ENCODE measurements around the gene MRGPRE.

DNA sequence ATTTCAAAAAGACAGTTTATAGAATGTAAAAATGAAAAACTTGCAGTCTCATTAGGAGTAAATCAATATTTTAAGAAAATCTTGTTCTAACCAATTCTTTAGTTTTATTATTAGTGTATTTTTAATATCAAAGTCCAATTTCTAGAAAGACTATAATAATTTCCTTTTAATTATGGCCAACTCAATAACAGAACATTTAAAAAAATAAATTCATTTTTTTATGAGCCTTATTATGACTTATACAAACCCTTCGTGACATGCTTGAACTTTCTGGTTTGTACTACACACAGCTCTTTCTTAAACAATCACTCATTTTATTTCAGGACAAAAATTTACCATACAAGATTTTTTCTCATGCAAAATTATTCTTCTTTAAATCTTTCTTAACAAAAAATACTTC is 11.7 kb upstream of the MRGPRE start:
- TF ChIP-seq, protein P1, sequence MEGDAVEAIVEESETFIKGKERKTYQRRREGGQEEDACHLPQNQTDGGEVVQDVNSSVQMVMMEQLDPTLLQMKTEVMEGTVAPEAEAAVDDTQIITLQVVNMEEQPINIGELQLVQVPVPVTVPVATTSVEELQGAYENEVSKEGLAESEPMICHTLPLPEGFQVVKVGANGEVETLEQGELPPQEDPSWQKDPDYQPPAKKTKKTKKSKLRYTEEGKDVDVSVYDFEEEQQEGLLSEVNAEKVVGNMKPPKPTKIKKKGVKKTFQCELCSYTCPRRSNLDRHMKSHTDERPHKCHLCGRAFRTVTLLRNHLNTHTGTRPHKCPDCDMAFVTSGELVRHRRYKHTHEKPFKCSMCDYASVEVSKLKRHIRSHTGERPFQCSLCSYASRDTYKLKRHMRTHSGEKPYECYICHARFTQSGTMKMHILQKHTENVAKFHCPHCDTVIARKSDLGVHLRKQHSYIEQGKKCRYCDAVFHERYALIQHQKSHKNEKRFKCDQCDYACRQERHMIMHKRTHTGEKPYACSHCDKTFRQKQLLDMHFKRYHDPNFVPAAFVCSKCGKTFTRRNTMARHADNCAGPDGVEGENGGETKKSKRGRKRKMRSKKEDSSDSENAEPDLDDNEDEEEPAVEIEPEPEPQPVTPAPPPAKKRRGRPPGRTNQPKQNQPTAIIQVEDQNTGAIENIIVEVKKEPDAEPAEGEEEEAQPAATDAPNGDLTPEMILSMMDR (IDR thresholded peaks at IDR 0.05) = no peak
- no peak for TF ChIP-seq EP300 (IDR thresholded peaks at IDR 0.05)
- no peak for TF ChIP-seq POLR2A (IDR thresholded peaks at IDR 0.05; ENCODE audit: low read depth)
